Transverse colon (tissue), 4 donors: ENCODE results near the gene GPR143. TPM values are rescaled to one million over a fixed set of nuclear protein-coding genes. Genes with fewer than 3 reads are reported as not detected.

ENCODE experiments used
- DNase-seq: peaks from one replicate; pipeline ENCODE4 v3.0.0-alpha.2; 2019
- H3K27ac ChIP-seq, 4 donors: fragments of 200-600 bp; sonication (generic); 2 replicates each; pipeline ENCODE4 v1.5.1; 2016 to 2018; ENCODE audit warnings: inconsistent platforms in 4 of 4
- H3K27me3 ChIP-seq: fragments of 200-600 bp; sonication (generic); 2 replicates; pipeline ENCODE4 v1.5.1; 2017; ENCODE audit warnings: inconsistent platforms
- H3K36me3 ChIP-seq, 4 donors: fragments of 200-600 bp; sonication (generic); 2 replicates each; pipeline ENCODE4 v1.5.1; 2017 to 2019; ENCODE audit warnings: inconsistent platforms in 4 of 4
- H3K4me1 ChIP-seq, 4 donors: fragments of 200-600 bp; sonication (generic); 2 replicates each; pipeline ENCODE4 v1.5.1; 2017 to 2020; ENCODE audit warnings: inconsistent platforms in 4 of 4
- H3K4me3 ChIP-seq, 4 donors: fragments of 200-600 bp; sonication (generic); 1 replicate in 1 of 4; 2 replicates in 3 of 4; pipeline versions ENCODE4 v1.5.1 to v1.6.1; 2017 to 2019; ENCODE audit warnings: inconsistent platforms in 4 of 4
- H3K9me3 ChIP-seq, 2 donors: fragments of 200-600 bp; sonication (generic); 2 replicates each; pipeline ENCODE4 v1.5.1; 2017 to 2019; ENCODE audit warnings: inconsistent platforms in 2 of 2
- CTCF ChIP-seq, 5 experiments: fragments of 200-600 bp in 3 of 5; fragments of 450-650 bp in 2 of 5; sonication (generic) in 3 of 5; IDR thresholded peaks; 1 replicate in 2 of 5; 2 replicates in 3 of 5; pipeline ENCODE4 v1.5.1; 2016 to 2017; ENCODE audit warnings: antibody characterized with exemption in 5 of 5, inconsistent platforms in 3 of 5, mild to moderate bottlenecking in 2 of 5, moderate library complexity in 1 of 5
- EP300 ChIP-seq: sonication (generic); formaldehyde crosslinking; IDR thresholded peaks from one replicate; pipeline ENCODE4 v1.6.1; 2017; ENCODE audit warnings: antibody characterized with exemption, low read depth
- POLR2A ChIP-seq: fragments of 450-650 bp; IDR thresholded peaks from one replicate; pipeline ENCODE4 v1.6.1; 2016; ENCODE audit warnings: antibody characterized with exemption, mild to moderate bottlenecking, moderate library complexity
- POLR2AphosphoS5 ChIP-seq, 3 donors: sonication (generic); formaldehyde crosslinking; IDR thresholded peaks; one replicate each; pipeline ENCODE4 v1.6.1; 2016; ENCODE audit warnings: antibody characterized with exemption in 3 of 3
- WGBS, 2 donors: methylation state at CpG; one replicate each; pipeline ENCODE4 v1.1.5; 2018; ENCODE audit warnings: low coverage in 1 of 2; 5-methylcytosine and 5-hydroxymethylcytosine counted together
- in situ Hi-C, 4 donors: fragments of 200-750 bp; cut with MboI; loops; one replicate each; pipeline versions ENCODE4 v1.15.0 to v1.15.1; 2017; ENCODE audit warnings: low sequenced_read_pairs in 3 of 4, low pct_ligation_motif_present in 1 of 4, low pct_unique_long_range_greater_than_20kb in 1 of 4
- intact Hi-C: fragments of 100-400 bp; cut with DNase I; formaldehyde crosslinking; loops from one replicate; pipeline ENCODE4 v1.15.1; 2023; ENCODE audit warnings: low total_unique reads
- total RNA-seq, 4 donors: library from RNA; depleted of rRNA; stranded (reverse); fragments of >200 nt; gene quantifications; one replicate each; pipeline ENCODE4 v1.1.0, GENCODE V29; 2016

The GPR143 gene
- total RNA-seq, 4 donors from 2014 or later, result 1.1 to 1.6 TPM; not detected in 2

GRCh38 chrX:9710332-9710731, 55.3 kb downstream of the GPR143 start:
- TF ChIP-seq POLR2A (no peak), CTCF (IDR thresholded peaks at IDR 0.05) (no peak), POLR2AphosphoS5 (IDR thresholded peaks at IDR 0.05) (no peak), EP300 (no peak)
- intact Hi-C loops (no loop called here), in situ Hi-C loops (loop anchor here in 2 of 4 donors (25.0 kb wide), 2 partner anchors 748 to 898 kb away; partner anchors contain the start of gene FAM9A (in 1 of the 2))
- WGBS, 2 donors, result 74 to 79% methylated on average over 6 to 8 of the region's 8 CpGs
- Histone ChIP-seq H3K9me3 (no peaks in the 10 kb centered on the region), H3K27me3 (no peaks in the 10 kb centered on the region), H3K27ac (no peak overlapping the region), H3K36me3 (no peaks in the 10 kb centered on the region), H3K4me1 (peaks cover 0 to 4% (median 2%) of the 10 kb centered on the region in 4 donors), H3K4me3 (no peak overlapping the region)
- no peak for DNase-seq

- intact Hi-C loops, result no loop called here
- no peaks in the 10 kb centered on the region for H3K9me3 ChIP-seq
- DNase-seq, result peak; percentile 75
- H3K36me3 ChIP-seq, result no peaks in the 10 kb centered on the region
- TF ChIP-seq EP300, result no peak
- peak; percentile 72 to 87 (median 73) for TF ChIP-seq CTCF (IDR thresholded peaks at IDR 0.05)
- H3K27ac ChIP-seq, result no peak overlapping the region
- in situ Hi-C loops, result loop anchor here in 3 of 4 donors (10.0 to 25.0 kb wide), 4 partner anchors 734 to 897 kb away; partner anchors contain the start of gene FAM9A (in 1 of the 3)
- H3K4me3 ChIP-seq, result no peak overlapping the region
- H3K27me3 ChIP-seq, result no peaks in the 10 kb centered on the region
- WGBS, 2 donors, result 8 to 26% methylated on average over 2 to 17 of the region's 17 CpGs
- H3K4me1 ChIP-seq, result peaks cover 0 to 4% (median 2%) of the 10 kb centered on the region in 4 donors
These were observed 56.6 kb downstream of the GPR143 start for GRCh38 chrX:9708923-9709553.

GRCh38 chrX:9708086-9708485, 57.6 kb downstream of the GPR143 start:
- TF ChIP-seq POLR2A (no peak), CTCF (IDR thresholded peaks at IDR 0.05) (no peak), EP300 (no peak), POLR2AphosphoS5 (IDR thresholded peaks at IDR 0.05) (no peak)
- in situ Hi-C loops, result loop anchor here in 3 of 4 donors (10.0 to 25.0 kb wide), 4 partner anchors 733 to 896 kb away; partner anchors contain the start of gene FAM9A (in 1 of the 3)
- Histone ChIP-seq H3K9me3 (no peaks in the 10 kb centered on the region), H3K4me3 (no peak overlapping the region), H3K36me3 (no peaks in the 10 kb centered on the region), H3K27me3 (no peaks in the 10 kb centered on the region), H3K4me1 (peaks cover 0 to 4% (median 2%) of the 10 kb centered on the region in 4 donors), H3K27ac (no peak overlapping the region)
- intact Hi-C loops, result no loop called here
- no peak for DNase-seq
- WGBS, 2 donors, result 78% methylated on average over 10 of the region's 10 CpGs; no CpG with 5 or more reads in 1 of the 2 donors

- Histone ChIP-seq H3K4me3 (no peak overlapping the region), H3K36me3 (no peaks in the 10 kb centered on the region), H3K27me3 (no peaks in the 10 kb centered on the region), H3K27ac (no peak overlapping the region), H3K4me1 (peaks cover 0 to 4% (median 2%) of the 10 kb centered on the region in 4 donors), H3K9me3 (no peaks in the 10 kb centered on the region)
- in situ Hi-C loops, result loop anchor here in 3 of 4 donors (10.0 to 25.0 kb wide), 4 partner anchors 733 to 895 kb away; partner anchors contain the start of gene FAM9A (in 1 of the 3)
- no peak for DNase-seq
- intact Hi-C loops, result no loop called here
- WGBS, 2 donors, result 40 to 78% methylated on average over 1 to 13 of the region's 13 CpGs
- TF ChIP-seq POLR2A (no peak), EP300 (no peak), POLR2AphosphoS5 (IDR thresholded peaks at IDR 0.05) (no peak), CTCF (IDR thresholded peaks at IDR 0.05) (no peak)
These were observed 58.2 kb downstream of the GPR143 start for GRCh38 chrX:9707306-9708033.
